ENCODE data around the gene SYT13. TPM values are rescaled to one million over a fixed set of nuclear protein-coding genes. Genes with fewer than 3 reads are reported as not detected.

SYT13 gene
- total RNA-seq, 4 donors from 2014 or later, result 0.23 to 0.83 (median 0.42) TPM; not detected in 1

- H3K4me1 ChIP-seq, result no peaks in the 10 kb centered on the region
- WGBS, result 90% methylated on average over 11 of the region's 12 CpGs
- intact Hi-C loops (cut with DNase I), result no loop called here
- no peak for DNase-seq (ENCODE audit: extremely low spot score)
- H3K9me3 ChIP-seq, result no peaks in the 10 kb centered on the region
- H3K27me3 ChIP-seq, result peaks cover 0 to 2% (median 0%) of the 10 kb centered on the region in 4 donors
- no peak overlapping the region for H3K4me3 ChIP-seq
- H3K36me3 ChIP-seq, result no peaks in the 10 kb centered on the region
- H3K27ac ChIP-seq (replicated peaks in 1 of 4), result no peak overlapping the region
- TF ChIP-seq CTCF (IDR thresholded peaks at IDR 0.05) (no peak), EP300 (IDR thresholded peaks at IDR 0.05) (no peak), POLR2A (IDR thresholded peaks at IDR 0.05; ENCODE audit: low read depth) (no peak), POLR2AphosphoS5 (IDR thresholded peaks at IDR 0.05) (no peak)
These were observed 42.2 kb downstream of the SYT13 start for GRCh38 chr11:45243967-45244366.

- intact Hi-C loops (cut with DNase I), result no loop called here
- Histone ChIP-seq H3K27ac (replicated peaks in 1 of 4) (no peak overlapping the region), H3K9me3 (no peaks in the 10 kb centered on the region), H3K4me3 (no peak overlapping the region), H3K4me1 (no peaks in the 10 kb centered on the region), H3K36me3 (no peaks in the 10 kb centered on the region), H3K27me3 (peaks cover 0 to 16% (median 0%) of the 10 kb centered on the region in 4 donors)
- no peak for DNase-seq (ENCODE audit: extremely low spot score)
- no peak for TF ChIP-seq EP300 (IDR thresholded peaks at IDR 0.05)
- 93% methylated on average over 1 of the region's 1 CpG for WGBS
These were observed 46.4 kb downstream of the SYT13 start for GRCh38 chr11:45239733-45240132.

- DNase-seq (ENCODE audit: extremely low spot score), result no peak
- intact Hi-C loops (cut with DNase I), result no loop called here
- 62% methylated on average over 3 of the region's 3 CpGs for WGBS
These were observed 47.4 kb downstream of the SYT13 start for GRCh38 chr11:45238724-45239123.

GRCh38 chr11:45237711-45238315 lies 48.3 kb downstream of the SYT13 start:
- H3K36me3 ChIP-seq, result no peaks in the 10 kb centered on the region
- H3K27ac ChIP-seq (replicated peaks in 1 of 4), result no peak overlapping the region
- no peak for TF ChIP-seq CTCF (IDR thresholded peaks at IDR 0.05)
- no peak for TF ChIP-seq EP300 (IDR thresholded peaks at IDR 0.05)
- TF ChIP-seq POLR2AphosphoS5 (IDR thresholded peaks at IDR 0.05), result no peak
- no peak for TF ChIP-seq POLR2A (IDR thresholded peaks at IDR 0.05; ENCODE audit: low read depth)
- H3K27me3 ChIP-seq, result peaks cover 0 to 16% (median 0%) of the 10 kb centered on the region in 4 donors
- H3K4me3 ChIP-seq, result no peak overlapping the region
- peaks cover 0 to 6% (median 3%) of the 10 kb centered on the region in 4 donors for H3K4me1 ChIP-seq
- H3K9me3 ChIP-seq, result no peaks in the 10 kb centered on the region
- intact Hi-C loops (cut with DNase I), result no loop called here
- DNase-seq (ENCODE audit: extremely low spot score), result no peak
- WGBS, result 45% methylated on average over 4 of the region's 4 CpGs

More at GRCh38 chr11:45238724-45239123, 47.4 kb downstream of the SYT13 start:
- no peaks in the 10 kb centered on the region for H3K9me3 ChIP-seq
- no peak overlapping the region for H3K4me3 ChIP-seq
- no peaks in the 10 kb centered on the region for H3K36me3 ChIP-seq
- peaks cover 0 to 16% (median 0%) of the 10 kb centered on the region in 4 donors for H3K27me3 ChIP-seq
- no peak overlapping the region for H3K27ac ChIP-seq (replicated peaks in 1 of 4)
- TF ChIP-seq EP300 (IDR thresholded peaks at IDR 0.05), result no peak
- TF ChIP-seq POLR2AphosphoS5 (IDR thresholded peaks at IDR 0.05), result no peak
- no peak for TF ChIP-seq CTCF (IDR thresholded peaks at IDR 0.05)
- TF ChIP-seq POLR2A (IDR thresholded peaks at IDR 0.05; ENCODE audit: low read depth), result no peak
- H3K4me1 ChIP-seq, result no peaks in the 10 kb centered on the region

GRCh38 chr11:45234306-45235006 lies 51.7 kb downstream of the SYT13 start:
- Histone ChIP-seq H3K27ac (replicated peaks in 1 of 4) (no peak overlapping the region), H3K36me3 (no peaks in the 10 kb centered on the region), H3K9me3 (no peaks in the 10 kb centered on the region), H3K27me3 (peaks cover 0 to 16% (median 0%) of the 10 kb centered on the region in 4 donors), H3K4me1 (peaks cover 0 to 6% (median 3%) of the 10 kb centered on the region in 4 donors), H3K4me3 (no peak overlapping the region)
- 95% methylated on average over 12 of the region's 15 CpGs for WGBS
- no peak for DNase-seq (ENCODE audit: extremely low spot score)
- intact Hi-C loops (cut with DNase I), result loop anchor here (5.0 kb wide), 1 partner anchor 122 kb away; no protein-coding TSS in a partner anchor
- no peak for TF ChIP-seq POLR2AphosphoS5 (IDR thresholded peaks at IDR 0.05)
- no peak for TF ChIP-seq EP300 (IDR thresholded peaks at IDR 0.05)
- TF ChIP-seq CTCF (IDR thresholded peaks at IDR 0.05), result no peak
- TF ChIP-seq POLR2A (IDR thresholded peaks at IDR 0.05; ENCODE audit: low read depth), result no peak

Data from esophagus muscularis mucosa (tissue), 4 donors.